NB4 (cell line): ENCODE measurements around the gene DDX49.

Experiments
- CTCF ChIP-seq: IDR thresholded peaks from one replicate; pipeline ENCODE4 v1.5.1; 2012; ENCODE audit warnings: low read depth, low read length
- POLR2A ChIP-seq: IDR thresholded peaks from 2 replicates; pipeline ENCODE4 v1.6.1; 2011; ENCODE audit warnings: mild to moderate bottlenecking; ENCODE audit not compliant: insufficient read length; ENCODE audit errors: extremely low read depth

GRCh38 chr19:18931316-18932162, 12.0 kb downstream of the DDX49 start:
- TF ChIP-seq CTCF: no peak
- no peak for TF ChIP-seq POLR2A
